ENCODE results near the gene LYPD6.

GRCh38 chr2:149393614-149394013, 63.2 kb downstream of the LYPD6 start:
- no peak for TF ChIP-seq CTCF (IDR thresholded peaks at IDR 0.05 in 8 of 11, conservative IDR thresholded peaks at IDR 0.05 in 3 of 11)
- TF ChIP-seq POLR2A (IDR thresholded peaks at IDR 0.05), result no peak

Measured in spleen (tissue), 7 donors.